Measurements from ENCODE around the gene TSPAN18.
A peak's percentile ranks its signal among the peaks of the same experiment; 100 is the strongest.

TSPAN18 gene

DNA sequence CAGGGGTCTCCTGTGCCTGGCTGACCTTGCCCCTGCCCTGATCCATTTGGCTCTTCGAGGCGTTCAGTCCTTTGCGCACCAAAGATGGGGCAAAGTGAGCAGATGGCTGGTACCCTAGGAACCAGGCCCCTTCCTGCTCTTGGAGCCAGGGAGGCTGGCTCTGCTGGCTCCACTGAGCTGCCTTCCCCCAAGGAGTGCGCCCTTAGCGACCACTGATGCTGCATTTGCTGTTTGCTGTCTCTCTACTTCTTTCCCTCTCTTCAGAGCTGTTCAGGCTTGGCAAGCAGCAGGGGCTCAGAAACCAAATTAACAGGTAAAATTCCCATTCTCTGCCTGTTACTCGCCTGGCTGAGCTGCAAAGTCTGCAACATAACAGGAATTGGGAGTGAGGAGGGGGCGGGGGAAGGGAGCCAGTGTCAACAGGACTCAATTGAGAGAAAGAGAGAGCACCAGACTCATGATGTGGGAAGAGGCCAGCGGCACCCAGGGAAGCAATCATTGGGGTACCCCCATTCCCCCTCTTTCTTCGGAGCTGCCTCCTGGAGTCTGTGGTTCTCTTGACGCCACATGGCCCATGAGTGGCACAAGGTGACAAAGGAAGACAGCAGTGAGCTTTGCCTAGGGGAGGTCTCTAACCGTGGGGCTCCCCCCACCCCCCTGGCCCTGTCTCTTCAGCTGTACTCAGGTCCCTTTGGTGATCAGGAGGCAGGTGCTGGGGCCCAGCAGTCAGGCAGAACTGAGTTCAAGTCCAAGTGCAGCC lies 121.6 kb downstream of the TSPAN18 start:
- no peak for DNase-seq (ENCODE audit: low spot score)

DNA sequence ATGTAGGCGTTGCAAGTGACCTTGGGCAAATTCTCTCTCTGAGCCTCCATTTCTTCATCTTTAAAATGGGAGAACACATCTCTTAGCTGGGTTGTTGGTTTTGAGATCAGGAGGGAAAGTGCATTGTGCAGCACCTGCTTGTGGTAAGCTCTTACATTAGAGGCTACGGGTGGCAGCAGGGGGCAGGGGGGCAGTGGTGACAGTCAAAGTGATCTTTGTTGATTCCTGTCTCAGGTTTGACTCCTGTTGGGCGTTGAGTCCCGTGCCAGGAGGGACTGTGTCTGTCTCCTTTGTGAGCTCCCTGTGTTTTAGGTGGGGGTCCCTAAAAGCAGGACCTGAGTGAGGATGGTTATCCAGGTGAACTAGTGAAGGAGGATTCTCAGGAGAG lies 122.2 kb downstream of the TSPAN18 start:
- DNase-seq (ENCODE audit: low spot score), result no peak

DNA sequence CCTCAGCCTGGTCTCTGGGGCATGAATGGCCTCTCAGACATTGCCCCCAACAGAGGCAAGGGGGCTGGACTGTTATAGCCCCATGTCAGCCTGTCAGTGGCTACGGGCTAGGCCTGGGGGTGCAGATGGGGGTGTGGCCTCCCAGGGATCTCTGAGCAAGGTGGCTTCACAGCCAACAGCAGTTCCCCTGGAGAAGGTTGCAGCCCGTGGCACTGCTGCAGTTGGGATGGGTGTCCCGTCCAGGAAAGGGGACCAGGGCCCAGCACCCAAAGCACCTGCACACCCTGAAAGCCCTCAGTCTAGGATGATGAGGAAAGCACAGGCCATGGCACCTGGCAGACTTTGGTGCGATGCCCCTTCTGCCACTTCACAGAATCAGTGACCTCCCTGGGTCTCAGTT lies 122.7 kb downstream of the TSPAN18 start:
- no peak for DNase-seq (ENCODE audit: low spot score)

DNA sequence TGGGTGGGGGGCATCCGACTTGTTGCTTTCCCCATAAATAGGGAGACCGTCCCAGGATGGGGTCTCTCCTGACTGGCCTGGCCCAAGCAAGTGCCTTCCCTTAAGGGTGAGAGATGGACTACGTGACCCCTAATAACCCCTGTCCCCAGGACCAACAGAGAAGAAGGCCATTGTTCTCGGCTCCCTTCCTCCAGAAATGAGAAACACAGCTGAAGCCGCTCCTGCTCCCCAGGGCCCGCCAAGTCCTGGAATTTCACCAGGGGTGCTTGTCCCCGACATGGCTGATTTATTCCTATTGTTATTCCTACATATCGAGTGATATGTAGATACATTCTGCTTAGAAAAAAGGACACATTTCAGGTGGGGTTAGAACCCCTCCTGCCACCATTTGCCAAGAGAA lies 123.2 kb downstream of the TSPAN18 start:
- no peak for DNase-seq (ENCODE audit: low spot score)

DNA sequence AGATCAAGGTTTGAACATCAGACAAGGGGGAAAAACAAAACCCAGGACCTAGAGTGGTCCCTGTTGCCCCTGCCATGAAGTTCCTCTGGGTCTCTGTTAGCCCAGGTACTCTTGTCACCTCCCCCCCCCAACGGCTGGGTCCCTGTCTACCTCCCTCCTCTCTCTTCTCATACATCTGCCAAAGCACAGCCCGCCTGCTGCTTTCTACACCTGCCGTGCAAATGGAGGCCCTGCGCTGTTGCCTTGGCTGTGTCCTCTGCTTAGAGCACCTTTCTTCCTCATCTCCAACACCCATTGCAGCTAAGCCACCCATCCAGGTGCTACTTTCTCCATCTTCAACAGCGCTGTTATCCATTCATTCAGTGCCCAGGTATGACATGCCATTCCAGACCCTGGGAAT lies 124.7 kb downstream of the TSPAN18 start:
- no peak for DNase-seq (ENCODE audit: low spot score)

DNA sequence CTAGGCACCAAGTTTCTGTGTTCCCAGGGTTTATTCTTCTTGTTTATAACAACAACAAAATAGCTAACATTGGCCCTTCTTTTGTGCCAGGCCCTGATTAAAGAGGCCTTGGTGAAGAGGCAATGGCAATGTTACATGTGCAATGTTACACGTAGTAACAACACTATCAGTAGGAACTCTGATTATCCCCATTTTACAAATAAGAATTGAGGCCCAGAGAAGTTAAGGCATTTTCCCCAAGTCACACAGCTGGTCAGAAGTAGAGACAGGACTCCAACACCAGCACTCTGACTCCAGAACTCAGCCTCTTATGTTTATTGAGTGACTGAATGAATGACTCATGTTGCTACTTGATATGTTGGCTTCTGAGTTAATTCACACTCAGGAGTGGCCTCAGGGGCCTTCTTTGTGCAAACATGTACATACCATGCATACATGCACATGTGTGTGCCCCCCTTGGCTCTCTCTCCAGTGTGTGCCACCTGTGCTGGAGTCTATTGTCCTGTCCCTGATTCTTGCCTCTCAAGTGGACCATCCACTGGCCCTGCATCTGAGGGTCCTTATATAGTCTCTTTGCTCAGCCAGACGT lies 125.5 kb downstream of the TSPAN18 start:
- no peak for DNase-seq (ENCODE audit: low spot score)

DNA sequence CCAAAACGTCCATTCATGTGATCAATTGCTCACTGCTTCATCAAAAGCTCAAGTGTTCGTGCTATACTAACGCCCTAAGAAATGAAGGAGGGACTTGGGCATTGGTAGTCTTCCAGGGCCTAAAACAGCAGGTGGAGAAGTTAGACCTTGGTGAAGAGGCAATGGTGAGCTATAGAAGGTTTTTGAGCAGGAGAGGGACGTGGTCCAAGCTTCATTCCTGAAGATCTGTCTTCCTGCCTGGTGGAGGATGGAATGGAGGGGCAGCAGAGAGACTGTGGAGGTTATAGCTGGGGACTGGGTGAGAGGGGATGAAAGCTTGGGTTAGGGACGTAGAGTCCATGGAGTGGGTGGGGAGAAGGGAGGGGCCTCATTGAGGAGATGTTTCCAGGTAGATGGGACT lies 126.2 kb downstream of the TSPAN18 start:
- DNase-seq (ENCODE audit: low spot score), result no peak

DNA sequence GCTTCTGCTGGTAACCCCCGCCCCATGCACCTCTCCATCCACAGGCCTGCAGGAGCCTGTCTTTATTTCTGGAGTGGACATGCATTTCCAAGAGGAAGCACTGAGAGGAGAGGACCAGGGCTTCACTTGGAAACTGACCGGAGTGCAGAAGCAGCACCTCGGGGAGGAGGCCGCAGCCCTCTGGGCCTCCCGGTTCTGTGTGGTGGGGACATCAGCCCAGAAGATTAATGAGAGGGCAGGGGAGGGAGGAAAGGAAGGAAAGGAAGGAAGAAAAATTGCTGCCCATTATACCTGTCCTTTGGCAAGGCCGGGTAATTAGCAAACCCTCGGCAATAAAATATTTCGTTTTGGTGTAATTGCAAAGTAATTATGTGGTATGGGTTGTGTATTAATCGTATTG lies 126.9 kb downstream of the TSPAN18 start:
- DNase-seq (ENCODE audit: low spot score), result no peak

DNA sequence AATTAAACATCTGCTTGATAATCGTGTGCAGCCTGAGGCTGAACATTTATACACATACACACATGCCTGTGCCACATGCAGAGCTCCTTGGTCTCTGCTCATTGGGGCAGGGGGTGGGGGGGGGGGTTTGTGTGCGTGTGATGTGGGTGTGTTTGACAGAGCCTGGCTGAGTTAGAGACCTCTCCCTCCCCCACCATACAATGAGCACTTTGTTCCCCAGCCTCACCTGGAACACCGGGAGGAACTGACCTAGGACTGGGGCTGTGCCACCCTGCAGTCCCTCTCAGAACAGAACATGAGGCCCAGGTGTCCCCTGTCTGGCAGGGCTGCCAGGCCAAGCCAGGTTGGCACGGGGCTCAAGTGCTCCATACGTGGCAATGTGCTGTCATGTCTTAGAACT lies 127.3 kb downstream of the TSPAN18 start:
- no peak for DNase-seq (ENCODE audit: low spot score)

DNA sequence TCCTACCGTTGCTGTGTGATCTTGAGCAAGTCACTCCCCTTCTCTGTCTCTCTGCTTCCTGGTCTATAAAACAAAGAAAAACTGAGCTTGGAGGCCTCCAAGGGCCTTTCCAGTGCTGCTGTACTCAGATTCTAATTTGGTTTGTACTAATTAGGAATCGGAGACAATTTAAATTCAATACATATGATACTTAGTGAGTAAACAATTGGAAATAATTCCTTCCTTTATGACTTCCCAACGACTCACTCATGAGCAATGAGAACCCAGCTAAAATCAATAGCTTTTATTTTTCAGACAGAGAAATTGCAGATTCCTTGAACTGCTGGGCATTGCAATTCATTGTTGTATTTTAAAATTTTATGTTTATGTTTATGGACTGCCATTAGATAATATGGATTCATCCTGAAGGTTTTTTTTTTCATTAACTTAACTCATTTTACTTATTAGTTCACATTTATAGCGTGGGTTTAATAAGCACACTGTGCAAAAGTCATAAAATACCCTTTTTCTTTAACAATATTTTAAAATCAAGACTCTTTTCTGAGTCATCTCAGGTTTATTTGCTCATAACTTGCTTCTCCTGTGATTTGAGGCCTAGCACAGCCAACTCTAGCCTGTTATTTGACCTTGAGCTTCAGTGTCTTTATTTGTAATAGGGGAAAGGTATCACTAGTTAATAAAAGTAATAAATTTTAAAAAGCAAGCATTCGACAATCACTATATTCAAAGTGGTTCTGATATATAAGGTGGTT lies 128.2 kb downstream of the TSPAN18 start:
- no peak for DNase-seq (ENCODE audit: low spot score)

DNA sequence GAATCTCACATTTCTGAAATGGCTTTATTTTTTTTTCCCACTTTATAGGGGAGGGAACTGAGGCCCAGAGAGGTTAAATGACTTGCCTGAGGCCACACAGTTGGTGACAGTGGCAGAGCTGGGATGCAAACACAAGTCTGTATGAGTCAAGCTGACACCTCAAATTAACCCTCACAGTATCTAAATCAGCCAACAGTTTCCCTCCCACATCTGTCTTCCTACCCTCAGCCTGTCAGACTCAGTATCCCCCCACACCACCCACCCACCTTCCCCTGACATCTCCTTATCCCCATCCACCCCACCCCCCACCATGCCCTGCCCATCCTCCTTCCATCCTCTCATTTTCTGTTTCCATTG lies 128.7 kb downstream of the TSPAN18 start:
- DNase-seq (ENCODE audit: low spot score), result no peak

DNA sequence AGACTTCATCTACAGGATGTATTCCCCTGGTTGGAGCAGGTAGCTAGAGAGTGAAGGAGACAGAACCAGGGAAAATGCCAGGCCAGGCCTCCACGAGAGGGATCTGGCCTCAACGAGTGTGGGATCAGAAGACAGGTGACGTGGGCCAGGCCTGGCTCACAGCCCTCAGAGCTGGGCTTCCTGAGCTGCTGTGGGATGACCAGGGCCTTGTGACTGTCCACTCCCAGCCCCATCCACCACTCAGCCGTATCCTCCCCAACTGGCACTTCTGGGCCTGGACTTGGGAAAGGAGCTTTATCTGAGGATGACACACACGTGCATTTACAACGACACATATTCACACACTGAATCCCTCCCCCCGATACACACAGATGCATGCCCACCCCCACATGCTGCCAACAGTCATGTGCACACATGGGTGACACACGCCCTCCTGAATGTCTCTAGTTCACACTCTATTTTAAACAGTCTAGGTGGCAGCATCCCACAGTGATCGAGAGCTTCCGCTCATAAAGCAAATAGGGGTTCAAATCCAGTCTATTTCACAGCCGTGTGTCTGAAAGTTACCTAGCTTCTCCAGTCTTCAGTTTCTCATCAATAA lies 130.8 kb downstream of the TSPAN18 start:
- no peak for DNase-seq (ENCODE audit: low spot score)

DNA sequence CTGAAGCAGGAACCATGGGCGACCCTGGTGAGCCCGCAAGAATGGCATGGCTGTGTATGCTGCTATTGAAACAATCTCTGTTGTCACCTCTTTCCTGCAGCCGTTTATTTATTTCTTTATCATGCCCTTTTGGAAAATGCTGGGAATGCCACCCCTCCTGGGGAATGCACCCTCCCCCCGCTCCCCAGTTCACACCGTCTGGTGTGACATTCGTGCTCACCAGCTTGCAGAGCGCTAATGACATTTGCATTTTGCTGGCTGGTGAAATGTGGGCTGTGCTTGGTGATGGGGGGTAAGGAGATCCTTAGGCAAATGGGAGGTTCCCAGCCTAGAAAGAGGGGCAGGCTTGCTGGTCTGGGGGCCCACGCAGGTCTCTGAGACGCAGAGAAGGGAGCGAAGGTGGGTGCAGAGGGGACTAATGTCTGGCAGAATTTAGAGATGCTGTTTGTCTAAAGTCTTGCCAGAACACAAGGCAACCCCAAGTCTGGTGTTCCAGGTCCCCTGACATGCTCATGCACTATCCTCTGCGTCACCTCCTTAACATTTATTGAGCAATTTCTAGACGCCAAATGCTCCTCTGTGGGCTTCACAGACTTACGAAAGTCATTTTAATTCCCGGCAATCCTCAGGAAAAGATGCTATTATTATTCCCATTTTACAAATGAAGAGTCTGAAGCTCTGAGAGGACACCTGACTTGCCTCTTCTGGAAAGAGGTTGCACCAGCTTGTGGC lies 132.2 kb downstream of the TSPAN18 start:
- DNase-seq (ENCODE audit: low spot score), result no peak

DNA sequence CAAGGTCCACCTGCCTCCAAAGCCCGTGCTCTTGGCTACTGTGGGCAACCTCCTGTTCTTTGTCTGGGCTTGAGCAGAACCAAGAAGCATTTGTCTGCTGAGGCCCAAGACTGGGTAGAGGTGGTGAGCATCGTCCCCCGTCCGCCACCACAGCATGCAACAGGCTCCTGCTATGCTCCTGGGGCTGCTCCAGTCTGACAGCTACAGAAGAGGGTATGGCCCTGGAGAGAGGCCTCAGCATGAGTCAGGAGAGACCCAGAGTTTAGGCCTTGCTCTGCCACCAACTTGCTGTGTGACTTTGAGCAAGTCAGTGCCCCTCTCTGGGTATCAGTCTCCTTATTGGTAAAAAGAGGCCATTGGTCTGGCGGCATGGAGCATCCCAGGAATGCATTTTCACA lies 132.8 kb downstream of the TSPAN18 start:
- DNase-seq (ENCODE audit: low spot score), result no peak

DNA sequence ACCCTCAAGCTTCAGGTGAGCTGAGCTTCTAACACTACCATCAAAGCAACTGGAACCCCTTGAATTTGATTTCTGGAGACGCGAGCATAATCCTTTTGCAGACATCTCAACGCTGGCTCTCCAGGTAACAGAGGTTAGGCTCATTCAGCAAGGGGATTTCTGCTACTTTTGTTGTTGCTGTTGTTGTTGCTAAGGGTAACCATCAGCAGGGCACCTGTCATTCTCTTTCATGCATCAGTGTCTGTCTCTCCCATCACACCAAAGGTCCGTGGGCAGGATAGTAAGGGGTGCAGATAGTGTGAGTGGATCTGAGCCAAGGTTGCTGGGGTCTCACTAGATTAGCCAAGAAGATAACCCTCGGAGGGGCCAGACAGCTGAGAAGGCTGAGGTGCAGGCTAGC lies 133.6 kb downstream of the TSPAN18 start:
- peak; percentile 33 for DNase-seq (ENCODE audit: low spot score)

DNA sequence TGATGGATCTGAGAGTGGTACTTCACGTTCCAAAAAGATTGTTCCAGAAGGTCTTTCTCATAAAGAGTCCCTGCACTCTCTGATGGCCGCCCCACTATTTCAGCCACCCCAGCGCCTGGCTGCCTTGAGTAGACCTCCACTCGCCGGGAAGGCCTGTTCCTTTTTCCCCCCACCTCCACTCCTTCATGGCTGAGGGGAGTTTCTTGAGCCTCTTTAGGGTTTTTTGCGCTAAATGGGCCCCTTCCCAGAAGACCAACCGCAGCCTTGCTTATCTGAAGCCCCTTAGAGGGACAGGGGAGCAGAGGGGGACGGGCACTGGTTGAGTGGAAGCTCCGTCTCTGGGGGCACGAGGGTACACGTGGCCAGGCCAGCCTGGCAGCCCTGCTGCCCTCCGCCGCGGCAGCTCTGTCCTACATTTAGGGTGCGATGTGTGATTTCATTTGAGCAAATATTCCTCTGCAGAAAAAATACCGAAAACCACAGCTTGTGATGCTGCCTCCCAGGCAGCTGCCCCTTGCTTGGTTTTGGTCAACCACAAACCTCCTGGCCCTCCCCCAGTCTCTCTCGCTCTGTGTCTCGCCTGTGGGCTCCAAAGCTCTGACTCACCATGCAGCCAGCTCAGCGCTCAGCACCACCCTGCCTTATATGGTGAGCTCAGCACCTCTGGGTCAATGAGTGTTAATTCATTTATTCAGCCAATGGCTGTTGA lies 135.2 kb downstream of the TSPAN18 start:
- DNase-seq (ENCODE audit: low spot score), result peak; percentile 90

DNA sequence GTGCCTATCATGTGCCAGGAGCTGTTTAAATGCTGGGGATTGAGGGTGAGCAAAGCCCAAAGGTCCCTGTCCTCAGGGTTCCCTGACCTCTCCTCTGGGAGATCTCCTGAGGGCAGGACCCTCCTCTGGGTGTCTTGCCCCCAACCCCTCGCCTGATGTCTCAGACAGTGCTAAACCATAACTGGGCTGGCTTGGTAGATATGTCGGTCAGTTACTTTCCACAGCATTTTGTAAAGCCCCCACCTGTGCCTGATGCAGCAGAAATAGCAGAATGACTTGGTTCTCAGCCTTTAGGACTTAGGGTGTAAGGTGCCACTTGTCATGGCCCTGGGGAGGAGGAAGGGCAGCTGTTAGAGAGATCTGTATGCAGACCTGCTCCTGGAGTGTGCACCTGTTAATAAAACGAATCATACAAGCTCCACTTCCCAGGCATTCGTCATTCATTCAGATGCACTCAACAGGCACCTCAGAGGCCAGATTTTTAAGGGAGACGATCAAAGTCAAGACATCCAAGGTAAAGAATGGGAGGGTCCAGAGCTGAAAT lies 135.9 kb downstream of the TSPAN18 start:
- no peak for DNase-seq (ENCODE audit: low spot score)

DNA sequence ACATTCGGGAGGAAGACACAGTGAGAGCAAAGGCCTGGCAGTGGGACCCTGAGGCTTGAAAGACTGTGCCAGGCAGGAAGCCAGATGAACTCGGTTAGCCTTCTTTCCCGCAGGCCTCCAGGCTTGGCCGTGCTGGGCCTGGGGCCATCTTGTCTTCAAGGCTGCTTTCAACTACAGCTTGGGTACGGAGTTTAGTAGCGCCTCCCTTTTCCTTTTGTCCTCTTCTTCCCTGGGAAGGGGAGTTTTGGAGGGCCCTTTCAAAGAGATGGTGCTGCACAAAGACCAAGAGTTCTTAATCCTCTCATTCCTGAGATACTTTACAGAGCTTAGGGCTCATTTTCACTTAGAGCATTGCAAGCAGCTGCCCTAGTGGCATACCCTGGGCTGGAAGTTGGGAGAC lies 136.5 kb downstream of the TSPAN18 start:
- no peak for DNase-seq (ENCODE audit: low spot score)

DNA sequence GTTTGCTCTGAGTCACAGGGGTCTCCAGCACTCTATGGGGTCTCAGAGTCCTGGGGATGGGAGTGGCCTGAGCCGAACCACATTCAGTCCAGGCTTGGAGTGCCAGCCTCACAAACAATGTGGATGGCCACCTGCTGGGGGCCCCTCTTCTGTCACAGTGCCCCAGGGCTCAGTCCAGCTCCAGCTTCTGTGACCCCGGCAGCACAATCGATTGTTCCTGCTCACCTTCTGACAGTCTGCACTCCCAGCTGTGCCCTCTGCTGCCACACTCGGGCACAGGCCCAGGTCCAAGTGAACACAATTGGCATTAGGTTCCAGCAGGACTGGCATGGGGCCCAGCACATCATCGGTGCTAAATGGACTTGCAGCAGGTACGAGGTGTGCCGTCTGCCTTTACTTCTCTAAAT lies 139.1 kb downstream of the TSPAN18 start:
- no peak for DNase-seq (ENCODE audit: low spot score)

DNA sequence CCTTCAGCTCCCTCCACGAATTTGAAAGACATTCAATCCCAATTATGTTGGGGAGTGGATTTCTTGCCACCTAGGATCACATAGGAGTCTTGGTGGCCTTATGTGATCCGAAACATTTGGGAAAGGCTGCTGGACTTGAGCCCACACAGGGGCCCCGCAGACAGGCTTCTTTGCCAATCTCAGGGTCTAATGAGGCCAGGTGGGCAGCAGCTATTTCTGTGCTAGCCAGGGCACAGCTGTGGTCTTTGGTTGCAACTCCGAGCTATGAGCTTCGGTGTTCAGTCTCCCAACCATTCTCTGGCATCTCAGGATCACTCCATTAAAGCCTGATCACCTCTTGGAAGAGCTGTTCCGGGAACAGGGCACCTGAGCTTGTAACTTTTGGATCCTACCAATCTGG lies 139.5 kb downstream of the TSPAN18 start:
- DNase-seq (ENCODE audit: low spot score), result no peak

DNA sequence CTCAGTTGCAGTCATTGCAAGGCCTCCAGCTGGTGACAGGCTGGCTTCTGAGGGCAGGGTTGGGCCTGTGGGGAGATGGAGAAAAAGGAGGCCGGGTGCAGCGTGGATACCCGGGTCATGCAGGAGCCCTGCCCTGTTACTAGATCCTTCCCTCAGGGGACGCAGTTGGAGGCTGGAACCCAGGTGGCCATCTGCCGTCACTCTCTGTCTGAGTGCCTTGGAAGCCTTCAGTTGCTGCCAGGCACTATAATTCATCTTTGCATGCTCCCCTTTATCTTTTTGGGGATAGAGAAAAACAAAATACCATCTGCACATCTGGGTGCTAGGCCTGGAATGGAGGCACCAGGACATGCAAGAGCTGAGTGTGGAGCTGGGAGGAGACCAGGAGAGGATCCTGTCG lies 141.3 kb downstream of the TSPAN18 start:
- no peak for DNase-seq (ENCODE audit: low spot score)

Measured in CD4-positive, alpha-beta T cell treated with Interleukin-2 at 100 ng/mL for 4 hours (primary cell).